ENCODE results near the gene UBALD1. TPM values are rescaled to one million over a fixed set of nuclear protein-coding genes. Genes with fewer than 3 reads are reported as not detected.

Gene UBALD1
- total and polyA plus RNA-seq, 9 of the 15 experiments (the other 6 are each of a cell fraction or from before 2014, with no cell fraction given), result 1.3 to 38.0 (median 6.2) TPM; not detected in 2

GRCh38 chr16:4601036-4601863 is 13.4 kb downstream of the UBALD1 start:
- no TSS peak for BruUV-seq (replicated peaks)

GRCh38 chr16:4599545-4599944 is 15.1 kb downstream of the UBALD1 start:
- 2% methylated on average over 8 of the region's 8 CpGs for WGBS (ENCODE audit: insufficient coverage, low coverage, missing lambda C conversion rate)
- H3K4me3 ChIP-seq, result no peak overlapping the region
- BruUV-seq (replicated peaks), result no TSS peak
- in situ Hi-C loops (cut with MboI), result no loop called here
- POLR2A ChIA-PET, result interaction anchor here (0.5 to 1.6 kb wide), 5 partner anchors 8 to 70 kb away, joined by 3 to 6 read pairs (median 5); no protein-coding TSS in a partner anchor
- no peak overlapping the region for H3K4me2 ChIP-seq (ENCODE audit: insufficient read depth, low read length)
- peaks cover 3 to 25% of the 10 kb centered on the region in 2 experiments; a peak in 3 of 5 replicates for H3K4me1 ChIP-seq (replicated peaks in 1 of 2; ENCODE audit: control insufficient read depth in 2 of 2, insufficient read depth in 2 of 2, low read length in 2 of 2)
- FAIRE-seq, result no peak
- H3K9me1 ChIP-seq (ENCODE audit: control insufficient read depth, insufficient read depth, low read length), result no peaks in the 10 kb centered on the region
- peaks cover 5% of the 10 kb centered on the region for H4K20me1 ChIP-seq (replicated peaks; ENCODE audit: control insufficient read depth, insufficient read depth, low read length)
- H2AFZ ChIP-seq (ENCODE audit: low read depth, low read length), result no peak overlapping the region
- CTCF ChIA-PET (ENCODE audit: low intra/inter-chr PET ratio), result no interaction called here
- no peaks in the 10 kb centered on the region for H3K36me3 ChIP-seq (ENCODE audit: control insufficient read depth, insufficient read depth, low read length)
- no peak overlapping the region for H3K9ac ChIP-seq (ENCODE audit: insufficient read depth in 1 of 2, low read depth in 2 of 2, low read length in 2 of 2)
- no peak for DNase-seq (ENCODE audit: extremely low read depth in 1 of 4, low spot score in 3 of 4)
- peaks cover 67 to 85% of the 10 kb centered on the region in 2 experiments for H3K27me3 ChIP-seq (ENCODE audit: control insufficient read depth in 2 of 2, insufficient read depth in 2 of 2, low read length in 2 of 2)
- H3K9me3 ChIP-seq (replicated peaks; ENCODE audit: control insufficient read depth, insufficient read depth, low read depth, low read length), result no peaks in the 10 kb centered on the region
- intact Hi-C loops (cut with micrococcal nuclease), result no loop called here
- H3K79me2 ChIP-seq (ENCODE audit: control insufficient read depth, insufficient read depth, low read length), result no peaks in the 10 kb centered on the region
- ATAC-seq, result no peak
- no peak overlapping the region for H3K27ac ChIP-seq (ENCODE audit: extremely low read depth, low read depth, low read length)
- TF ChIP-seq MCM2 (IDR thresholded peaks at IDR 0.05; ENCODE audit: low read depth), result no peak
- no peak for TF ChIP-seq FOXM1 (IDR thresholded peaks at IDR 0.05; ENCODE audit: low read depth)
- no peak for TF ChIP-seq FOXM1 (CRISPR knock-in tag; IDR thresholded peaks at IDR 0.05; ENCODE audit: low read depth)
- no peak for TF ChIP-seq ZNF224 (CRISPR knock-in tag; IDR thresholded peaks at IDR 0.05)
- no peak for TF ChIP-seq ZNF511 (CRISPR knock-in tag; IDR thresholded peaks at IDR 0.05)
- TF ChIP-seq ZNF609 (CRISPR knock-in tag; IDR thresholded peaks at IDR 0.05; ENCODE audit: borderline replicate concordance), result no peak
- TF ChIP-seq ELF4 (CRISPR knock-in tag; IDR thresholded peaks at IDR 0.05), result no peak
- TF ChIP-seq ZNF764 (CRISPR knock-in tag; IDR thresholded peaks at IDR 0.05; ENCODE audit: low read depth), result no peak

More at GRCh38 chr16:4601036-4601863, 13.4 kb downstream of the UBALD1 start:
- ATAC-seq, result no peak
- intact Hi-C loops (cut with micrococcal nuclease), result no loop called here
- Histone ChIP-seq H3K9me3 (replicated peaks; ENCODE audit: control insufficient read depth, insufficient read depth, low read depth, low read length) (no peaks in the 10 kb centered on the region), H3K4me1 (replicated peaks in 1 of 2; ENCODE audit: control insufficient read depth in 2 of 2, insufficient read depth in 2 of 2, low read length in 2 of 2) (peaks cover 3 to 20% of the 10 kb centered on the region in 2 experiments; a peak in 3 of 5 replicates), H3K79me2 (ENCODE audit: control insufficient read depth, insufficient read depth, low read length) (no peaks in the 10 kb centered on the region), H3K27me3 (ENCODE audit: control insufficient read depth in 2 of 2, insufficient read depth in 2 of 2, low read length in 2 of 2) (peaks cover 57 to 74% of the 10 kb centered on the region in 2 experiments), H4K20me1 (replicated peaks; ENCODE audit: control insufficient read depth, insufficient read depth, low read length) (peaks cover 5% of the 10 kb centered on the region), H3K9ac (ENCODE audit: insufficient read depth in 1 of 2, low read depth in 2 of 2, low read length in 2 of 2) (peak overlapping the region in 1 of 2 experiments; percentile 26; a peak in 1 of 4 replicates), H3K27ac (ENCODE audit: extremely low read depth, low read depth, low read length) (no peak overlapping the region), H3K4me2 (ENCODE audit: insufficient read depth, low read length) (no peak overlapping the region), H2AFZ (ENCODE audit: low read depth, low read length) (no peak overlapping the region), H3K9me1 (ENCODE audit: control insufficient read depth, insufficient read depth, low read length) (no peaks in the 10 kb centered on the region), H3K4me3 (no peak overlapping the region), H3K36me3 (ENCODE audit: control insufficient read depth, insufficient read depth, low read length) (no peaks in the 10 kb centered on the region)
- POLR2A ChIA-PET, result no interaction called here
- in situ Hi-C loops (cut with MboI), result no loop called here
- DNase-seq (ENCODE audit: extremely low read depth in 1 of 4, low spot score in 3 of 4), result no peak
- WGBS (ENCODE audit: insufficient coverage, low coverage, missing lambda C conversion rate), result 2% methylated on average over 18 of the region's 18 CpGs
- FAIRE-seq, result no peak
- CTCF ChIA-PET (ENCODE audit: low intra/inter-chr PET ratio), result no interaction called here
- TF ChIP-seq POLR2B (IDR thresholded peaks at IDR 0.05; ENCODE audit: low read depth, partially characterized antibody), result no peak
- no peak for TF ChIP-seq ZNF436 (CRISPR knock-in tag; IDR thresholded peaks at IDR 0.05)
- TF ChIP-seq NONO (IDR thresholded peaks at IDR 0.05; ENCODE audit: low read depth in 2 of 2, low read length in 1 of 2), result no peak
- TF ChIP-seq BACH1 (tag; IDR thresholded peaks at IDR 0.05), result no peak
- TF ChIP-seq ZC3H4 (CRISPR knock-in tag; IDR thresholded peaks at IDR 0.05; ENCODE audit: borderline replicate concordance), result no peak
